HG02870 (cell line): ENCODE results near the gene SYCE3.
"Not testable (repeated sequence)": the region's sequence is repeated elsewhere in the genome, so short reads cannot be mapped to it uniquely, and the experiment has no call there.

Source experiments
- ATAC-seq: cut with Tn5 transposase; IDR thresholded peaks from one replicate; pipeline ENCODE4 v1.9.1; 2021; ENCODE audit warnings: mild to moderate bottlenecking, moderate library complexity; ENCODE audit not compliant: unreplicated experiment

Gene SYCE3

DNA sequence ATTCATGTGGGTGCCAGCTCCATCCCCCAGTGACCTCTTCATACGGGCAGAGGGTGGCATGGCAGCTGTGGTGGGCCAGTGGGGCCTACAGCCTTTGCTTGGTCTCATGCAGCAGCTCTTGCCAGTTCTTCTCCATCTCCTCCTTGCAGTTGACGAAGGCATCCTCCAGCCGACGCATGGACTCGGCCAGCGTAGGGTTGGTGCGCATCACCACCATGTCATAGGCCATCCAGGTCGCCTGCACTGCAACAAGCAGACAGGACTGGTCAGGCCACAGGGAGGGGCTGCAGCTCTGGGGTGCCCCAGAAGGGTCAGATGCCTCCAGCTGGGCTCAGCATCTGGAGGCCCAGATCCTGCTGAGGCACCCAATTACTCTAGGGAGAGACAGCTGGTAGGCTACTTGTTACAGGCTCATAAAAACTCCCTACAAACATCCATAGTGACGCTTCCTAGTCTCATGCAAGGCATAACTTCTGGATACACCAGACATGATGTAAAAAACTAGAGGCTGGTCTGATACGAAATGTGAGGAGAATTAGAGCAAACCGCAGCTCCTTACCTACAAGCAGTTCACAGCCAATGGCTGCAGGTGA lies 11.5 kb downstream of the SYCE3 start:
- ATAC-seq: no peak

DNA sequence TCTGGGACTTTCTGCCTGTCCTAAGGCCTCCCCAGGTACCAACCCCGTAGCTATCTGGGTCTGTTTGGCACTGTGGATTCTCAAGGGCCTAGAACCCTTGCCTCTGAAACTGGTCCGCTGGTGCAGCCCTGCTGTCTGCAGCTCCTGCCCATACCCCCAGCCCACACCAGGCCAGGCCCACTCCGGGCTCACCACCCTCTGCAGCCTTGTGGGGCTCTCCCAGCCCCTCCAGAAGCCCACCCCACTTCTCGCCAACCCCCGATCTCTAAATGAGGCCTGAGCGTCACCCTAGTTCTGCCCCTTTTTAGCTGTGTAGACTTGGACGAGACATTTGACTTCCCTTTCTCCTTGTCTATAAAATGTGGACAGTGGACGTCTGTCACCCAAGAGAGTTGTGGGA lies 12.3 kb downstream of the SYCE3 start:
- no peak for ATAC-seq

DNA sequence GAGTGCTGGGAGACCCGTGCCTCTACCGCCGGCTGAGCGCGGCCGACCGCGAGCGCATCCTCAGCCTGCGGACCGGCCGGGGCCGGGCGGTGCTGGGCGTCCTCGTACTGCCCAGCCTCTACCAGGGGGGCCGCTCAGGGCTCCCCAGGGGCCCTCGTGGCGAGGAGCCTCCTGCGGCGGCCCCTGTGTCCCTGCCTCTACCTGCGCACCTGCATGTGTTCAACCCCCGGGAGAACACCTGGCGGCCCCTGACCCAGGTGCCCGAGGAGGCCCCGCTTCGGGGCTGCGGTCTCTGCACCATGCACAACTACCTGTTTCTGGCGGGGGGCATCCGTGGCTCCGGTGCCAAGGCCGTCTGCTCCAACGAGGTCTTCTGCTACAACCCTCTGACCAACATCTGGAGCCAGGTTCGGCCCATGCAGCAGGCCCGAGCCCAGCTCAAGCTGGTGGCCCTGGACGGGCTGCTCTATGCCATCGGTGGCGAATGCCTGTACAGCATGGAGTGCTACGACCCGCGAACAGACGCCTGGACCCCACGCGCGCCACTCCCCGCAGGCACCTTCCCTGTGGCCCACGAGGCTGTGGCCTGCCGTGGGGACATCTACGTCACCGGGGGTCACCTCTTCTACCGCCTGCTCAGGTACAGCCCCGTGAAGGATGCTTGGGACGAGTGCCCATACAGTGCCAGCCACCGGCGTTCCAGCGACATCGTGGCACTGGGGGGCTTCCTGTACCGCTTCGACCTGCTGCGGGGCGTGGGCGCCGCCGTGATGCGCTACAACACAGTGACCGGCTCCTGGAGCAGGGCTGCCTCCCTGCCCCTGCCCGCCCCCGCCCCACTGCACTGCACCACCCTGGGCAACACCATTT lies 13.6 kb downstream of the SYCE3 start:
- no peak for ATAC-seq

DNA sequence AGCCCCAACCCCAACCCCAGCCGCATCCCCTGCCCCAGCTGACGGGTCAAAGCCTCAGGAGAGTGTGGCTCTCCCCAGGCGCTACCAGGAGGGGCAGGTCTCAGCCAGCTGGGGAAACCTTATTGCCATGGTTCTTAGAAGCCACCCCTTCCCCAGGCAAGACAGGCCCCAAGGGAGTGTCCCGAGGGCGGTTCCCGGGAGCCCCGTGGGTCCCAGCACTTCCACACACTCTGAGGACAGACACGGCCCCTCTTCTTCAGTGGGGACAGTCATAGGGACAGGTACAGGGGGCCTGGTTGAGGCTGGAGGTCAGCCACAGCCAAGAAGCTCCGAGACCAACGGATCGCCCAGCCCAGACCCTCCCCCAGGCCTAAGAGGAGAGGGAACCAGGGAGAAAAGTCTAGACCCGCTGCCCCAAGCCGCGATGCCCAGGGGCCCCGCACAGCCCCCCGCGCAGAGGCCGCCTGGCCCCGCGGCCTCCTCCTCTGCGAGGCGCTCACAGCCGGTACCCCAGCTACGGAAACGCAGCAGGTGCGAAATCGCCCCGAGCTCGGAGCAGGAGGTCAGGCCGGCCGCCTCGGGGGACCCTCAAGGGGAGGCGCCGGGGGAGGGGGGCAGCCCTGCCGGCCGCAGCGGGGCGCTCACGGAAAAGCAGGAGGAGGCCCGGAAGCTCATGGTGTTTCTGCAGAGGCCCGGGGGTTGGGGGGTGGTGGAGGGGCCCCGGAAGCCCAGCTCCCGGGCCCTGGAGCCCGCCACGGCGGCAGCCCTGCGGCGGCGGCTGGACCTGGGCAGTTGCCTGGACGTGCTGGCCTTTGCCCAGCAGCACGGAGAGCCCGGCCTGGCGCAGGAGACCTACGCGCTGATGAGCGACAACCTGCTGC lies 14.4 kb downstream of the SYCE3 start:
- no peak for ATAC-seq

DNA sequence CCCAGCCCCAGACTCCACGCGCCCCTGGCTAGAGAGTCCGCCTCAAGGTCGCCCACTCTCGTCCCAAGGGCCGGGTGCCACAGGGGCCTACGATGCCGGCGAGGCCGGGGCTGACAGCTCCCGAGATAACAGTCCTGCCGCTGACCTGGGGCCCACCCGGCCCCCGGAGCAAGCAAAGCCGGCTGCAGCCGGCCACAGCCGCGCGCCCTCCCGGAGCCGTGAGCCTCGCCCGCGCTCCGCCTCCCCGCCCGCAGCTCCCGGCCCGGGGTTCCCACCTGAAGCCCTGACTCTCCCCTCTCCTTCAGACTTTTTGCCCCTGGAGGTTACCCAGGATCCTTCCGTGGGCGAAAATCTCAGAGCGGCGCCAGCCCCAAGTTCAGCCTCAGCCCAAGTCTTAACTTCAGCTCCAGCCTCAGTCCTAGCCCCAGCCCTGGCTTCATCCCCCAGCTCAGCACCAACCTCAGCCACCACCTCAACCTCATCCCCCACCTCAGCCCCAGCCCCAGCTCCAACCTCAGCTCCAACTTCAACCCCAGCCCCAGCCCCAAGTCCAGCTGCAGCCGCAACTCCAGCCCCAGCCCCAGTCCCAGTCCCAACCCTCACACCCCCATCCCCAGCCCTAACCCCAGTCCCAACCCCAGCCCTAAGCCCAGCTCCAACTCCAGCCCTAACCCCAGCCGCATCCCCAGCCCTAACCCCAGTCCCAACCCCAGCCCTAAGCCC lies 15.3 kb downstream of the SYCE3 start:
- no peak for ATAC-seq

DNA sequence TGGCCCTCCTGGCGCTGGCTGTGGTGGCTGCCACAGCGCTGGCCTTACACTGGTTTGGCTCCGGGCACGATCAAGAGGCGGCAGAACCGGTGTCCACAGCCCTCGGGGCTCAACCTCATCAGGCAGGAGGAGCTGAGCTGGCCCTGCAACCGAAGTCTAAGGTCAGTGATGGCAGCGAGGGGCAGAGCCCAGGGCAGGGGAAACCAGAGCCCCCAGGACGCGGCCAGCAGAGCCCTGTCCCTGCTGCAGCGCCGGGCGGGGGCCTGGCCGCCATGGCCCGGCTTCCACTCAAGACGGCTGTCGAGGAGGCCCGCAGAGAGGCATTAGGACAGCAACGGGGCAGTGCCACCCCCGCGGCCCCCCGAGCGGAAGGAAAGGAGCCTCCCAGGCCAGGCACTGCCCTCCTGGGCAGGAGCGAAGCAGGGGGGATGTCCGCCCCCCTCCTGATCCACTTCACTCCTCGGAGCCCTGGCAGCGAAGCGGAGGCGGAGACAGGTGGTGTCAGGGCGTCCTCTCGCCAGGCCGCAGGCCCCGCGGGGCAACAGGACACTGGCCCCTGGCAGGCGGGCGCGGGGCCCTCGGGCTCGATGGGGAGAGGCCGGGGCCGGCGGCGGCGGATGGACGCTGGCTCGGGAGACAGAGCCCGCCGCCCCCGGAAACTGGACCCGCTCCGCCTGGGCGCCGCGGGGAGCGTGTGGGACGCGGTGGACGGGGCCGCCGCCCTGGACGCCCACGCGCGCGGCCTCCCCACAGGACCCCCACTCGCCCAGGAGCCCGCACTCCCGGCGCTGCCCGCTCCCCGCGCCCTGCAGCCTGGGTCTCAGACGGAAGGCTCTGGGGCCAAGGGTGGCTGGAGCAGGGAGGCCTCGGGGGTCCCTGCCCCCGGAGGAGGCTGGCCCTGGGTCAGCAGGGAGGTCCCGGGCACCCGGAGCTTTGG lies 16.1 kb downstream of the SYCE3 start:
- ATAC-seq: no peak

DNA sequence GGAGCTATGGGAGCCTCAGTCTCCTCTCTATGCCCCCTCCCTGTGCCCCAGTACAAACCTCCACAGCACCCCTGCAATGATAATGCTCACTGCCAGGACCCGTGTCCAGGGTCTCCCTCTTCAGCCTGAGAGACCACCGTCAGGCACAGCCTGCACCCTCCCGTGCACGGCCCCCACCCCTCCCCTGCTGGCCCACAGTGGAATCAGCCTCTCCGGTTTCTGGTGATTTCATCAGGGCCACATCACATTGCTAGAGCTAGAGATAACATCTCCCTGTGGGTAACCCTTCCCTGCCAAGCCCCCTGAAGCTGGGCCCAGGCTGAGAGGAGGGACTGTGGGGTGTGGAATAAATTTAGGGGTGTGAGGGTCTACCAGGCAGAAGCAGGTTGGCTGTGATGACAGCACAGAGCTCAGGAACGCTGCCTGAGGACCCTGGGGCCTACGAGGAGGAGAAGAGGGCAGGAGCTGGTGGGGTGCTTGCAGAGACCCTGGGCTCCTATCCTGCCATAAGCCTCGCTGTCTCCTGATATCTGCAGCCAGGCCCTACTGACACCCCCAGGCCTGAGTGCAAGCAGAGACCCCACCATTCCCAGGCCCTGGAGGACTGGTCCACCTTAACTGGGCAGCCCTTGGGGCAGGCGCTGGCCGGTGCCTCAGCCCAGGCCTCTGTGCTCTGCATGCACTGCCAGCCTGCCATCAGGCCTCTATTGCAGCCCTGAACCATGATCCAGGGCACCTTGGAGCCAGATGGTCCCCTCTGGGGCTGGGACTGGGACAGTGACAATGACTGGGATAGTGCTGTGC lies 17.0 kb downstream of the SYCE3 start, which contains the start of gene KLHDC7B:
Gene KLHDC7B, plus strand, starts transcription at position 378 of the 804 bp plus-strand sequence. Its CDS starts 345 bp downstream, at position 723.
- no peak for ATAC-seq

DNA sequence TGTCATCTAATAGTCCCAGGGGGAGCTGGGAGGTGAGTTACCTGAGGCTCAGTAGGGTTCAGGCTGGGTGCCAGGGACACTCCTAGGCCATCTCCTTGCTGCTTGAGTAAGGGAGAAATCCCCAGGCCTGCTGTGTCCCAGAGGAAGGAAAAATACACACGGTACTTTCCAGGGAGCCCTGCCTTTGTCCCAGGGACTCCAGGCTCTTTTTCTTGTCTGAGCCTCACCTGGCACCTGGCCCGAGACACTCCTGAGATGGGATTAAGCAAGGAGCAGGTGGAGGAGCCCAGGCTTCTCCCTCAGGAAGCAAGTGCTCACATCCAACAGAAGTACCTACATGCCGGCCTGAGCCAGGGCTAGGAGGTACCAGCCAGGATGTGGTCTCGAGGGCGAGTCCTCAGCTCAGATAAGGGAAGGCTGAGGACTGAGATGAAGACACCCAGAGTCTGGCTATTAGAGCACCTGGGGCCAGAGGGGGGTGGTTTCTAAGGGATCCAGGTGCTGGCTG lies 17.9 kb downstream of the SYCE3 start:
- no peak for ATAC-seq

DNA sequence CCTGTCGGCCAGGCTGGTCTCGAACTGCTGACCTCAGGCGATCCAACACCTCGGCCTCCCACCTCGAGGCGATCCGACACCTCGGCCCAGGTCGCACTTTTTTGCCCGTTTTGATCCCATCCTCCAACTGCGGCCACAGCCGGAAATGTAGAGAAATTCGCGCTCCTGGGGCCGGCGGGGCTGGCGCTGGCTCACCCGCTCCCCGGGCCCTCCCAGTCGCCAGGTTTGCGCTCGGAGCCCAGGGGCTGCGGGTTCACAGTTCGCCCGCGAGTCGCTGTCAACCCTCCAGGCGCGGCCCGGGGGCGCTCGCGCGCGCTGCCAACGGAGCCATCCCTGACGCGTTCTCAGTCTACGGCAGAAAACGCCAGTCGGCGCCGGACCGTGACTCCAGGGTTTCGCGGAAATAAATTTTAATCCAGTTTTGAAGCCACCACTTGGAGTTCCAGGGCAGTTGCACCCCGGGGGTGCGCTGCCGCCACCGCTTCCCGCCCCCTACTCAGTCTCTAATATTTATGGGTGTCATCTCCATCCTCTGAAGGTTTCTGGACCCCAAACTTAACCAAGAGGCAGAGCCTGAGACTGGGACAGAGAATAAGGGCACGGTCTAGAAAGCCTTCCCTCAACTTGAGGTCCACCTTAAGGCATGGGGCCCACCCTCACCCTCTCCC lies 18.5 kb downstream of the SYCE3 start:
- ATAC-seq: no peak

DNA sequence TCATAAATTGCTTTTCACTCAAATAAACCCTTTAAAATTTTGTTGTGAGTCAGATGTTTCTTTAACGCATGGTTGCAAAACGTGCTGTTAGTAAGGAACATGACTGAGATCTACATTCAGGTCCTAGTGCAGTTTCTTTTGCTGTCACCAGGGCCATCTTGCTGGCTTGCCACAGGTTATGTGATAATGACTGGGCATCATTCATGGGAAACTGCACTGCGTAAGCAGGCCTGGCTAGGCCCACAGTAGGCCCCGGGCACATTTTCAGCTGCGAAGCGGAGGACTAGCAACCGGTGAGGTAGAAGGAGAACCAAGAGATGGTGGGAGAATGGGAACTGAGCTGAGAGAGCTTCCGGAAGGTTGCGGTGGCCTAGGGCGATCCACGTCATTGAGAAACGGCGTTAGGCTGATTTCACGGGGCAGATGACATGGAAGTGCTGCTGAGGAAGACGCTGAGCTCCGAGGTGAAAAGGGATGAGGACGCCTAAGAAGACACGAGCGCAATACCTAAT lies 20.2 kb downstream of the SYCE3 start:
- no peak for ATAC-seq

DNA sequence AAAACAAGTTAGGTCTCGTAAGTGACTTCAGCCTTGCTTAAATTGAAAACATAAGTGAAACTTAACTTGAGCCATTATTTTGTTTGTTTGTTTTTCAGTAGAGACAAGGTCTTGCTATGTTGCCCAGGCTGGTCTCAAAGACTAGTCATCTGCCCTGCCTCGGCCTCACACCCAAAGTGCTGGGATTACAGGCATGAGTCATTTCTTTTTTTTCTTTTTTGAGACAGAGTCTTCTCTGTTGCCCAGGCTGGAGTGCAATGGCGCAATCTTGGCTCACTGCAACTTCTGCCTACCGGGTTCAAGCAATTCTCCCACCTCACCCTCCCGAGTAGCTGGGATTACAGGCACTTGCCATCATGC lies 21.1 kb downstream of the SYCE3 start:
- not testable (repeated sequence) for ATAC-seq

DNA sequence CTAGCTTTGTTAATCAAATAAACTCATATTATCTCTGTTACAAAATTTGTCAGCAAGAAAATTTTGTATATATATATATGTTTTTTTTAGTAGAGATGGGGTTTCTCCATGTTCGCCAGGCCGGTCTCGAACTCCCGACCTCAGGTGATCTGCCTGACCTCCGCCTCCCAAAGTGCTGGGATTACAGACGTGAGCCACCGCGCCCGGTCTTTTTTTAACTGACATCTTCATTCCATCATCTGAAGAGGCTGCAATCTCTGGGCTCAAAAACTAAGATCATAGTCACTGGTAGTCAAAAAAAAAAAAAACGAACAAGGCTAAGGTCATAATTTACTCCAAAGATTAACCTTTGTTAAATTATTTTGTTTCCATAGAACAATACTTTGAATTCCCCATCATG lies 22.3 kb downstream of the SYCE3 start:
- ATAC-seq: no peak

DNA sequence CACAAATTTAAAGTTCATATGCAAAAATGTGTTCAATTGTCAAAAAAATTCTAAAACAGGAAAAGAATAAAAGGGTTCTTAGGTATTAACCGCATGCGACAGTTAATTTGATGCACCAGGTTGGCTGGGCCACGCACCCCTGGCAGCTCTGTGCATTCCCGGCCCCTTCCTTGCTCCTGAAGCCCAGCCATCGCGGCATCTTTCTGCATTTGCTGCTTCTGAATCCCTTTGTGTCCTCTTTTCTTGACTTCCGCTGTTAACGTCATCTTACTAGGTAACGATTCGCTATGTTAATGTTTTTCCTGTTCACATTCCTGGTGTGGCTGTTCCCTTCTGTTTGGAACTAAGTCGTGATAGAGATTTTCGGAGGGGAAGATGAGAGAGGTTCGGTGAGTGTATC lies 25.0 kb downstream of the SYCE3 start:
- no peak for ATAC-seq

DNA sequence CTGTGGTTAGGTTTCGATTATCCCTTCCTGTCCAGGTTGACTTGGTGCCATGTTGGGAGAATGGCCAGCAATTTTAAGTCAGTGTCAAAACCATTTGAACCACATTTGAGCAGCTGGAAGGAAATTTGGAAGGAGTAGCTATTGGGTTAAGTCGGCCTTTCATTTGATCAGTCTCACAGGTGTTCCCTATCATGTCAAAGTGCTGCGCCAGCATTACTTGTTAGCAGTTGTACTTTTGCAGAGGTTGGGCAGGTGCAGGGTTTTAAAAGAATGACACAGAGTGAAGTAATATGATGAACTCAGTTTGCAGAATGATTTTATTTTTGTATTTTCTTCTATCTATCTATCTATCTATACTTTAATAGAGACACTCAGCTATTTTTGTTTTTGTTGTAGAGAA lies 26.5 kb downstream of the SYCE3 start:
- ATAC-seq: no peak

DNA sequence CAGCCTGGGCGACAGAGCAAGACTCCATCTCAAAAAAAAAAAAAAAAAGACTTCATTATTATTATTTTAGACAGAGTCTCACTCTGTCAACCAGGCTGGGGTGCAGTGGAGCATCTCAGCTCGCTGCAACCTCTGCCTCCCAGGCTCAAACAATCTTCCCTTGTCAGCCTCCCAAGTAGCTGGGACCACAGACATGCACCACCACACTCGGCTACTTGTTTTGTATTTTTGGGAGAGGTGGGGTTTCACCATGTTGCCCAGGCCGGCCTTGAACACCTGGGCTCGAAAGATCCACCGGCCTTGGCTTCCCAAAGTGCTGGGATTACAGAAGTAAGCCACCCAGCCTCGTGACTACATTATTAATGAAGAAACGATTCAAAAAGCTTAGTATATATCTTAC lies 27.6 kb downstream of the SYCE3 start:
- no peak for ATAC-seq

DNA sequence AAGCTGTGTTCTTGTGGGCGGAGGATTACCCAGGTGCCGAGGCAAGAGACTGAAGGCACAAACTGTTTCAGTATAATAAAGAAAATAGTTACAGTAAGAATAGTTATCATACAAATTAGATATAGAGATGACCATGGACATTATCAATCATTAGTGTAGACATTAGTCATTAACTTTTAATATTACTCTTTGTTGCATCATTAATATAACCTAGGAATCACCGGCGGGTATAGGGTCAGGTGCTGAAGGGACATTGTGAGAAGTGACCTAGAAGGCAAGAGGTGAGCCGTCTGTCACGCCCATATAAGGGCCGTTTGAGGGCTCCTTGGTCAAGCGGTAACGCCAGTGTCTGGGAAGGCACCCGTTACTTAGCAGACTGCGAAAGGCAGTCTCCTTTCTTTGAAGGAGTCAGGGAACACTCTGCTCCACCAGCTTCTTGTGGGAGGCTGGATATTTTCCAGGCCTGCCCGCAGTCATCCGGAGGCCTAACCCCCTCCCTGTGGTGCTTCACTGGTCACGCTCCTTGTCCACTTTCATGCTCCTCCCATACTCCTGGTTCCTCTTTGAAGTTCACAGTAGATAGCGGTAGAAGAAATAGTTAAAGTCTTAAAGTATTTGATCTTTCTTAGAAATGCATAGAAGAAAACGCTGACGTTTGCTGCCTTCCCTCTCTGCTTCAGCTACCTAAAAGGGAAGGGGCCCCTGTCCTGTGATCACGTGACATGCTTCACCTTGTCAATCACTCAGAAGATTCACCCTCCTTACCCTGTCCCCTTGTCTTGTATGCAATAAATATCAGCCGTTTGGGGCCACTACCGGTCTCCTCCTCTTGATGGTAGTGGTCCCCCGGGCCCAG lies 28.6 kb downstream of the SYCE3 start:
- ATAC-seq: not testable (repeated sequence)
